Endothelial cell of umbilical vein (primary cell): ENCODE data around the gene POLE. TPM values are rescaled to one million over a fixed set of nuclear protein-coding genes. Genes with fewer than 3 reads are reported as not detected.

ENCODE experiments used
- BruUV-seq: library from RNA; stranded (reverse); fragments of 400-500 nt; replicated peaks from 2 replicates; lab custom pipeline; 2021; lab: Mats Ljungman, UMichigan
- CTCF ChIA-PET: fragments of 300-600, 350-600 bp; sonication (Branson Sonifier 250); formaldehyde crosslinking; loops from one replicate; lab custom pipeline; 2021; ENCODE audit warnings: antibody characterized with exemption, inconsistent platforms; lab: Charles Lee
- POLR2A ChIA-PET: fragments of 300-600, 350-600 bp; sonication (Branson Sonifier 250); formaldehyde crosslinking; loops from one replicate; lab custom pipeline; 2021; ENCODE audit warnings: antibody characterized with exemption, inconsistent platforms; lab: Charles Lee
- DNase-seq: peaks from one replicate; pipeline ENCODE4 v3.0.0-alpha.2; 2011; ENCODE audit warnings: low read depth, low spot score
- FAIRE-seq: peaks from 2 replicates; lab custom pipeline; 2011; peaks lifted over from hg19 to GRCh38; lab: Jason Lieb, UNC
- H2AFZ ChIP-seq: 2 replicates; pipeline ENCODE4 v1.6.0; 2012; ENCODE audit warnings: low read depth, low read length, control low read depth, inconsistent platforms
- H3K27ac ChIP-seq: 2 replicates; pipeline ENCODE4 v1.5.1; 2011; ENCODE audit warnings: low read depth, mild to moderate bottlenecking, control low read depth, low read length, moderate library complexity; ENCODE audit not compliant: insufficient read depth
- H3K27me3 ChIP-seq, 2 experiments: 2 replicates each; pipeline versions ENCODE4 v1.6.0 to v1.6.1; 2011; ENCODE audit warnings: low read length in 2 of 2, mixed read lengths in 1 of 2; ENCODE audit not compliant: control insufficient read depth in 2 of 2, insufficient read depth in 2 of 2
- H3K36me3 ChIP-seq, 2 experiments: 2 replicates in 1 of 2; 3 replicates in 1 of 2; pipeline ENCODE4 v1.5.1; 2011; ENCODE audit warnings: low read length in 2 of 2, mild to moderate bottlenecking in 1 of 2, moderate library complexity in 1 of 2; ENCODE audit not compliant: control insufficient read depth in 2 of 2, insufficient read depth in 2 of 2; ENCODE audit errors: extremely low read depth in 1 of 2
- H3K4me1 ChIP-seq: 3 replicates; pipeline ENCODE4 v1.5.1; 2011; ENCODE audit warnings: mild to moderate bottlenecking, low read length; ENCODE audit not compliant: control insufficient read depth, insufficient read depth; ENCODE audit errors: extremely low read depth
- H3K4me2 ChIP-seq: 2 replicates; pipeline ENCODE4 v1.6.1; 2011; ENCODE audit warnings: low read length, control low read depth, mixed read lengths; ENCODE audit not compliant: insufficient read depth
- H3K4me3 ChIP-seq, 3 experiments: fragments of 200-600 bp in 1 of 3; sonication (generic), shearing (Covaris generic) in 1 of 3; replicated peaks in 1 of 3; 2 replicates each; pipeline ENCODE4 v1.5.1; 2011 to 2016; ENCODE audit warnings: control low read depth in 3 of 3, low read length in 3 of 3, mild to moderate bottlenecking in 2 of 3, inconsistent platforms in 1 of 3, low read depth in 1 of 3, moderate library complexity in 1 of 3; ENCODE audit not compliant: insufficient read depth in 1 of 3
- H3K79me2 ChIP-seq: 2 replicates; pipeline ENCODE4 v1.6.0; 2012; ENCODE audit warnings: low read length, inconsistent platforms; ENCODE audit not compliant: control insufficient read depth, insufficient read depth
- H3K9ac ChIP-seq: replicated peaks from 2 replicates; pipeline ENCODE3; 2011; ENCODE audit warnings: low read length, control low read depth; ENCODE audit not compliant: insufficient read depth; ENCODE audit errors: extremely low read depth
- H3K9me1 ChIP-seq: replicated peaks from 3 replicates; pipeline ENCODE4 v1.6.0; 2011; ENCODE audit warnings: mild to moderate bottlenecking, low read length; ENCODE audit not compliant: control insufficient read depth, insufficient read depth; ENCODE audit errors: extremely low read depth
- H3K9me3 ChIP-seq: replicated peaks from 2 replicates; pipeline ENCODE4 v1.5.1; 2012; ENCODE audit warnings: low read length, inconsistent platforms; ENCODE audit not compliant: control insufficient read depth, insufficient read depth
- H4K20me1 ChIP-seq: replicated peaks from 2 replicates; pipeline ENCODE3; 2011; ENCODE audit warnings: mild to moderate bottlenecking, low read length; ENCODE audit not compliant: control insufficient read depth, insufficient read depth; ENCODE audit errors: extremely low read depth
- EZH2 ChIP-seq: IDR thresholded peaks from 2 replicates; pipeline ENCODE4 v1.6.1; 2012; ENCODE audit warnings: borderline replicate concordance, low read depth, mild to moderate bottlenecking, moderate library complexity, low read length, inconsistent platforms; ENCODE audit not compliant: severe bottlenecking
- FOS ChIP-seq: IDR thresholded peaks from 2 replicates; pipeline ENCODE4 v1.6.1; 2011; ENCODE audit warnings: mild to moderate bottlenecking, low read length, moderate library complexity, borderline replicate concordance; ENCODE audit not compliant: insufficient read depth
- GATA2 ChIP-seq: IDR thresholded peaks from 2 replicates; pipeline ENCODE4 v1.7.0; 2011; ENCODE audit warnings: low read depth, mild to moderate bottlenecking, moderate library complexity, mixed read lengths, low read length; ENCODE audit not compliant: insufficient read length, insufficient read depth
- JUN ChIP-seq: IDR thresholded peaks from 2 replicates; pipeline ENCODE4 v1.6.1; 2011; ENCODE audit warnings: borderline replicate concordance, low read depth; ENCODE audit not compliant: insufficient read length, insufficient read depth
- MYC ChIP-seq: IDR thresholded peaks from one replicate; pipeline ENCODE4 v1.6.1; 2011; ENCODE audit warnings: mild to moderate bottlenecking, low read depth, low read length
- POLR2A ChIP-seq: IDR thresholded peaks from 2 replicates; pipeline ENCODE4 v1.6.1; 2012; ENCODE audit warnings: low read depth, mild to moderate bottlenecking, control low read depth, low read length
- POLR2AphosphoS5 ChIP-seq: IDR thresholded peaks from 2 replicates; pipeline ENCODE4 v1.6.1; 2012; ENCODE audit warnings: low read depth, mild to moderate bottlenecking, control low read depth, low read length, moderate library complexity; ENCODE audit not compliant: insufficient read depth
- dilution Hi-C: fragments of 300-500 bp; cut with MboI; formaldehyde crosslinking; loops from one replicate; pipeline ENCODE4 v1.15.0; 2019; ENCODE audit warnings: low sequenced_read_pairs; ENCODE audit not compliant: extremely low pct_ligation_motif_present
- intact Hi-C: fragments of 100-400 bp; cut with micrococcal nuclease; formaldehyde crosslinking; loops from one replicate; pipeline ENCODE4 v1.10.0; 2022
- polyA plus RNA-seq, 4 experiments: library from polyadenylated mRNA; depleted of rRNA in 3 of 4; stranded (reverse) in 3 of 4; unstranded in 1 of 4; fragments of >200 nt; gene quantifications; 2 replicates each; pipeline versions ENCODE4 v1.2.1 to v1.2.3, GENCODE V29; 2011 to 2012; ENCODE audit warnings: missing spikeins in 1 of 4
- total RNA-seq: library from RNA; stranded (reverse); gene quantifications from 2 replicates; pipeline ENCODE4 v1.2.3, GENCODE V29; 2021
- TF ChIP-seq, protein P1 (sequence below), 2 donors: IDR thresholded peaks; 1 replicate in 1 of 2; 2 replicates in 1 of 2; pipeline ENCODE4 v1.5.1; 2011; ENCODE audit warnings: low read length in 2 of 2, mild to moderate bottlenecking in 2 of 2, moderate library complexity in 2 of 2, control low read depth in 1 of 2, inconsistent platforms in 1 of 2, low read depth in 1 of 2; ENCODE audit not compliant: insufficient read depth in 1 of 2; ENCODE audit errors: extremely low read depth in 1 of 2
- TF ChIP-seq, protein P2 (sequence below): IDR thresholded peaks from 2 replicates; pipeline ENCODE4 v1.6.1; 2011; ENCODE audit not compliant: insufficient read depth, insufficient read length

Gene POLE
- total and polyA plus RNA-seq, 2 donors (not counting 3 experiments of a cell fraction or from before 2014, with no cell fraction given), result 22.9 to 82.7 TPM

DNA sequence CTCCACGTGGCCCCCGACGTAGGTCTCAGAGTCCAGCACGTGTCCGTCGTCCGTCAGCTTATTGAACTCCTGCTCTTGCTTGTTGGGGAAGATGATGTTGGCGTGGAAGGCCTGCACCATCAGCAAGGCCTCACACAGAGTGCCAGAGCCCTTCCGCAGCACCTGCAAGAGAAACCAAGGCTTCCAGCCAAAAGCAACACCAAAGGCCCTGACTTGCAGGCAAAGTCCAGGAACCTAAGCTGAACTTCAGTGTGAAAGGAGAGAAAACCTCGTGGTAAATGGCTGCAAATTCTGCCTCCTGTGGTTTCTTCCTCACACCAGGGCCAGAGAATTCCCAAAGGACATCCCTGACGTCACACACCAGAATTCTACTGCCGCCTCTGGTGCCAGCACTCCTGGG, 14.5 kb downstream of the POLE start:
- Histone ChIP-seq H3K36me3 (peaks cover 0 to 23% of the 10 kb centered on the region in 2 experiments), H4K20me1 (no peaks in the 10 kb centered on the region), H3K4me3 (no peak overlapping the region), H3K4me1 (peaks cover 3% of the 10 kb centered on the region), H3K27ac (no peak overlapping the region), H2AFZ (no peak overlapping the region), H3K79me2 (no peaks in the 10 kb centered on the region), H3K4me2 (no peak overlapping the region), H3K9me3 (no peaks in the 10 kb centered on the region), H3K27me3 (no peaks in the 10 kb centered on the region), H3K9me1 (no peaks in the 10 kb centered on the region), H3K9ac (no peak overlapping the region)
- TF ChIP-seq JUN (no peak), FOS (no peak), MYC (no peak), GATA2 (no peak), EZH2 (no peak), POLR2AphosphoS5 (no peak)
- dilution Hi-C loops, result no loop called here
- ChIA-PET POLR2A (no interaction called here), CTCF (no interaction called here)
- BruUV-seq, result TSS peak; percentile 5
- FAIRE-seq, result no peak
- intact Hi-C loops, result no loop called here
- no peak for DNase-seq

DNA sequence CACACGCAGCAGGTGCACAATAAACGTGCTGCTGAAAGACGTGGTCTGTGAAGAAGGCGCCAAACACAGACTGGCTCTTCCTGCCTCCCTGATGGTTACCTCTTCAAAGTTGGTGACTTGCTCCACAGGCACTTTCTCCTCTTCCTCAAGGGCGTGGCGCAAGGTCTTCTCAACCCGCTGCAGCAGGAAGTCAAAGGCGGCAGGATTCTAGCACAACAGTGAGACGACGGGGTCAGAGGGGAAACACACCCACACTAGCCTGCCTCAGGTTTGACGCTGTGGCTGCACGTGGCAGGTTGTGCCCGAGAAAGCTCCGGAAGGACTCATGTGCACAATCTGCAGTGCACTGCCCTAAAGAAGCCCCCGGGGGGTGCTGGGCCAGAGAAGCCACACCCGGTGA, 15.0 kb downstream of the POLE start:
- TF ChIP-seq, protein P1, sequence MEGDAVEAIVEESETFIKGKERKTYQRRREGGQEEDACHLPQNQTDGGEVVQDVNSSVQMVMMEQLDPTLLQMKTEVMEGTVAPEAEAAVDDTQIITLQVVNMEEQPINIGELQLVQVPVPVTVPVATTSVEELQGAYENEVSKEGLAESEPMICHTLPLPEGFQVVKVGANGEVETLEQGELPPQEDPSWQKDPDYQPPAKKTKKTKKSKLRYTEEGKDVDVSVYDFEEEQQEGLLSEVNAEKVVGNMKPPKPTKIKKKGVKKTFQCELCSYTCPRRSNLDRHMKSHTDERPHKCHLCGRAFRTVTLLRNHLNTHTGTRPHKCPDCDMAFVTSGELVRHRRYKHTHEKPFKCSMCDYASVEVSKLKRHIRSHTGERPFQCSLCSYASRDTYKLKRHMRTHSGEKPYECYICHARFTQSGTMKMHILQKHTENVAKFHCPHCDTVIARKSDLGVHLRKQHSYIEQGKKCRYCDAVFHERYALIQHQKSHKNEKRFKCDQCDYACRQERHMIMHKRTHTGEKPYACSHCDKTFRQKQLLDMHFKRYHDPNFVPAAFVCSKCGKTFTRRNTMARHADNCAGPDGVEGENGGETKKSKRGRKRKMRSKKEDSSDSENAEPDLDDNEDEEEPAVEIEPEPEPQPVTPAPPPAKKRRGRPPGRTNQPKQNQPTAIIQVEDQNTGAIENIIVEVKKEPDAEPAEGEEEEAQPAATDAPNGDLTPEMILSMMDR (IDR thresholded peaks at IDR 0.05; ENCODE audit: extremely low read depth in 1 of 2, insufficient read depth in 1 of 2, low read depth in 1 of 2, low read length in 2 of 2), result no peak
- TF ChIP-seq GATA2 (no peak), JUN (no peak), MYC (no peak), POLR2AphosphoS5 (no peak), EZH2 (no peak), FOS (no peak), POLR2A (no peak)
- TF ChIP-seq, protein P2, sequence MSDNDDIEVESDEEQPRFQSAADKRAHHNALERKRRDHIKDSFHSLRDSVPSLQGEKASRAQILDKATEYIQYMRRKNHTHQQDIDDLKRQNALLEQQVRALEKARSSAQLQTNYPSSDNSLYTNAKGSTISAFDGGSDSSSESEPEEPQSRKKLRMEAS, result no peak
- DNase-seq, result no peak
- intact Hi-C loops, result no loop called here
- H3K4me1 ChIP-seq, result peaks cover 3% of the 10 kb centered on the region
- no peak overlapping the region for H3K27ac ChIP-seq
- H3K9me3 ChIP-seq, result no peaks in the 10 kb centered on the region
- H3K9me1 ChIP-seq, result no peaks in the 10 kb centered on the region
- BruUV-seq, result no TSS peak
- no peaks in the 10 kb centered on the region for H3K27me3 ChIP-seq
- POLR2A ChIA-PET, result no interaction called here
- H3K4me2 ChIP-seq, result no peak overlapping the region
- no peaks in the 10 kb centered on the region for H3K79me2 ChIP-seq
- CTCF ChIA-PET, result no interaction called here
- H3K36me3 ChIP-seq, result peaks cover 0 to 28% of the 10 kb centered on the region in 2 experiments
- dilution Hi-C loops, result no loop called here
- no peak overlapping the region for H2AFZ ChIP-seq
- H4K20me1 ChIP-seq, result no peaks in the 10 kb centered on the region
- H3K4me3 ChIP-seq, result no peak overlapping the region
- no peak for FAIRE-seq
- no peak overlapping the region for H3K9ac ChIP-seq
